SJSA1 (cell line): ENCODE results near the gene SNRPB. TPM values are rescaled to one million over a fixed set of nuclear protein-coding genes. Genes with fewer than 3 reads are reported as not detected.
A peak's percentile ranks its signal among the peaks of the same experiment; 100 is the strongest.

Experiments used
- DNase-seq, 2 experiments: peaks; one replicate each; pipeline ENCODE4 v3.0.0-alpha.2; 2015 to 2020; ENCODE audit warnings: low spot score in 2 of 2, low read depth in 1 of 2
- H3K27ac ChIP-seq: fragments of 250-450 bp; sonication (Bioruptor Pico); 2 replicates; pipeline ENCODE4 v1.5.1; 2020; ENCODE audit warnings: mild to moderate bottlenecking, moderate library complexity
- H3K27me3 ChIP-seq: fragments of 250-450 bp; sonication (Bioruptor Pico); replicated peaks from 2 replicates; pipeline ENCODE4 v1.5.1; 2020; ENCODE audit warnings: mild to moderate bottlenecking, moderate library complexity
- H3K36me3 ChIP-seq: fragments of 250-450 bp; sonication (Bioruptor Pico); 2 replicates; pipeline ENCODE4 v1.5.1; 2020; ENCODE audit warnings: mild to moderate bottlenecking
- H3K4me1 ChIP-seq: fragments of 250-450 bp; sonication (Bioruptor Pico); replicated peaks from 2 replicates; pipeline ENCODE4 v1.6.1; 2021; ENCODE audit warnings: mild to moderate bottlenecking
- H3K4me3 ChIP-seq: fragments of 250-450 bp; sonication (Bioruptor Pico); 2 replicates; pipeline ENCODE4 v1.5.1; 2020; ENCODE audit warnings: mild to moderate bottlenecking
- H3K9me3 ChIP-seq: fragments of 250-450 bp; sonication (Bioruptor Pico); replicated peaks from 2 replicates; pipeline ENCODE4 v1.5.1; 2020; ENCODE audit warnings: mild to moderate bottlenecking
- total RNA-seq: library from RNA; depleted of rRNA; stranded (reverse); fragments of >200 nt; shearing (Covaris generic); gene quantifications from 2 replicates; pipeline ENCODE4 v1.2.3, GENCODE V29; 2014

Gene SNRPB
- total RNA-seq, 1 experiment from 2014 or later = 876 TPM

- Histone ChIP-seq H3K4me1 (peaks cover 6% of the 10 kb centered on the region), H3K27ac (no peak overlapping the region), H3K9me3 (no peaks in the 10 kb centered on the region), H3K27me3 (no peaks in the 10 kb centered on the region), H3K4me3 (no peak overlapping the region), H3K36me3 (peaks cover 99% of the 10 kb centered on the region)
- DNase-seq = no peak
Observed at GRCh38 chr20:2463616-2464365, 6.8 kb downstream of the SNRPB start.

- H3K27me3 ChIP-seq = no peaks in the 10 kb centered on the region
Observed at GRCh38 chr20:2462484-2462883, 8.1 kb downstream of the SNRPB start.

GRCh38 chr20:2460752-2461424 lies 9.7 kb downstream of the SNRPB start:
- Histone ChIP-seq H3K4me3 (no peak overlapping the region), H3K9me3 (no peaks in the 10 kb centered on the region), H3K27me3 (no peaks in the 10 kb centered on the region), H3K36me3 (peaks cover 78% of the 10 kb centered on the region), H3K4me1 (no peaks in the 10 kb centered on the region), H3K27ac (no peak overlapping the region)
- no peak for DNase-seq

More at GRCh38 chr20:2462484-2462883, 8.1 kb downstream of the SNRPB start:
- Histone ChIP-seq H3K4me1 (no peaks in the 10 kb centered on the region), H3K4me3 (no peak overlapping the region), H3K9me3 (no peaks in the 10 kb centered on the region), H3K36me3 (peaks cover 94% of the 10 kb centered on the region), H3K27ac (no peak overlapping the region)
- no peak for DNase-seq

GRCh38 chr20:2459981-2460751 lies 10.4 kb downstream of the SNRPB start:
- Histone ChIP-seq H3K27ac (no peak overlapping the region), H3K9me3 (no peaks in the 10 kb centered on the region), H3K4me1 (no peaks in the 10 kb centered on the region), H3K4me3 (no peak overlapping the region), H3K36me3 (peaks cover 70% of the 10 kb centered on the region), H3K27me3 (no peaks in the 10 kb centered on the region)
- no peak for DNase-seq

- Histone ChIP-seq H3K9me3 (no peaks in the 10 kb centered on the region), H3K36me3 (peaks cover 59% of the 10 kb centered on the region), H3K27ac (no peak overlapping the region), H3K4me3 (no peak overlapping the region), H3K4me1 (no peaks in the 10 kb centered on the region), H3K27me3 (no peaks in the 10 kb centered on the region)
- no peak for DNase-seq
Observed at GRCh38 chr20:2458919-2459499, 11.6 kb downstream of the SNRPB start.

- Histone ChIP-seq H3K36me3 (peaks cover 28% of the 10 kb centered on the region), H3K27me3 (no peaks in the 10 kb centered on the region), H3K4me1 (no peaks in the 10 kb centered on the region), H3K27ac (no peak overlapping the region), H3K4me3 (no peak overlapping the region), H3K9me3 (no peaks in the 10 kb centered on the region)
- no peak for DNase-seq
Observed at GRCh38 chr20:2455771-2456497, 14.7 kb downstream of the SNRPB start.

- no peak overlapping the region for H3K4me3 ChIP-seq
- DNase-seq = no peak
- peaks cover 7% of the 10 kb centered on the region; the same call in 1 of the 2 replicates for H3K27me3 ChIP-seq
- no peaks in the 10 kb centered on the region for H3K9me3 ChIP-seq
- H3K4me1 ChIP-seq = no peaks in the 10 kb centered on the region
- H3K27ac ChIP-seq = no peak overlapping the region
- H3K36me3 ChIP-seq = peaks cover 8% of the 10 kb centered on the region
Observed at GRCh38 chr20:2453792-2454191, 16.8 kb downstream of the SNRPB start.

GRCh38 chr20:2451939-2452732 lies 18.5 kb downstream of the SNRPB start:
- no peaks in the 10 kb centered on the region for H3K4me1 ChIP-seq
- no peaks in the 10 kb centered on the region for H3K9me3 ChIP-seq
- H3K4me3 ChIP-seq = no peak overlapping the region
- H3K36me3 ChIP-seq = no peaks in the 10 kb centered on the region
- peak; percentile 57 to 81 for DNase-seq
- H3K27me3 ChIP-seq = peaks cover 7% of the 10 kb centered on the region; the same call in 1 of the 2 replicates
- H3K27ac ChIP-seq = no peak overlapping the region

GRCh38 chr20:2451422-2451821 lies 19.2 kb downstream of the SNRPB start:
- H3K4me3 ChIP-seq = no peak overlapping the region
- peaks cover 7% of the 10 kb centered on the region; the same call in 1 of the 2 replicates for H3K27me3 ChIP-seq
- H3K36me3 ChIP-seq = no peaks in the 10 kb centered on the region
- H3K9me3 ChIP-seq = no peaks in the 10 kb centered on the region
- DNase-seq = no peak
- no peak overlapping the region for H3K27ac ChIP-seq
- H3K4me1 ChIP-seq = no peaks in the 10 kb centered on the region

GRCh38 chr20:2449386-2449785 lies 21.2 kb downstream of the SNRPB start:
- Histone ChIP-seq H3K27me3 (peaks cover 7% of the 10 kb centered on the region; the same call in 1 of the 2 replicates), H3K27ac (no peak overlapping the region), H3K4me3 (no peak overlapping the region), H3K4me1 (no peaks in the 10 kb centered on the region), H3K9me3 (no peaks in the 10 kb centered on the region), H3K36me3 (no peaks in the 10 kb centered on the region)
- DNase-seq = no peak

- peaks cover 7% of the 10 kb centered on the region; the same call in 1 of the 2 replicates for H3K27me3 ChIP-seq
- DNase-seq = no peak
- H3K9me3 ChIP-seq = no peaks in the 10 kb centered on the region
- no peaks in the 10 kb centered on the region for H3K36me3 ChIP-seq
- no peak overlapping the region for H3K27ac ChIP-seq
- H3K4me3 ChIP-seq = no peak overlapping the region
- no peaks in the 10 kb centered on the region for H3K4me1 ChIP-seq
Observed at GRCh38 chr20:2446845-2447244, 23.7 kb downstream of the SNRPB start.

- no peak overlapping the region for H3K4me3 ChIP-seq
- peaks cover 12% of the 10 kb centered on the region; the same call in 1 of the 2 replicates for H3K27me3 ChIP-seq
- no peaks in the 10 kb centered on the region for H3K4me1 ChIP-seq
- DNase-seq = no peak
- H3K9me3 ChIP-seq = no peaks in the 10 kb centered on the region
- no peaks in the 10 kb centered on the region for H3K36me3 ChIP-seq
- no peak overlapping the region for H3K27ac ChIP-seq
Observed at GRCh38 chr20:2431185-2431584, 39.4 kb downstream of the SNRPB start.
